Ishikawa (cell line): ENCODE results near the gene PTPN14.

ENCODE experiments used
- CEBPB ChIP-seq: IDR thresholded peaks from 2 replicates; pipeline ENCODE4 v1.6.1; 2012
- CREB1 ChIP-seq: IDR thresholded peaks from 2 replicates; pipeline ENCODE4 v1.6.1; 2012; ENCODE audit warnings: low read depth
- EGR1 ChIP-seq: IDR thresholded peaks from 2 replicates; pipeline ENCODE4 v1.6.1; 2012
- EP300 ChIP-seq: IDR thresholded peaks from 2 replicates; pipeline ENCODE4 v1.6.1; 2012; ENCODE audit warnings: borderline replicate concordance
- FOXM1 ChIP-seq: IDR thresholded peaks from 2 replicates; pipeline ENCODE4 v1.6.1; 2012; ENCODE audit warnings: low read depth, borderline replicate concordance
- NFIC ChIP-seq: IDR thresholded peaks from 2 replicates; pipeline ENCODE4 v1.6.1; 2012
- RAD21 ChIP-seq: IDR thresholded peaks from 2 replicates; pipeline ENCODE4 v1.6.1; 2012; ENCODE audit warnings: low read depth
- TAF1 ChIP-seq: IDR thresholded peaks from 2 replicates; pipeline ENCODE4 v1.6.1; 2012; ENCODE audit warnings: low read depth, mild to moderate bottlenecking
- TCF12 ChIP-seq: IDR thresholded peaks from 2 replicates; pipeline ENCODE4 v1.6.1; 2012; ENCODE audit warnings: low read depth
- TEAD4 ChIP-seq: IDR thresholded peaks from 2 replicates; pipeline ENCODE4 v1.6.1; 2012
- YY1 ChIP-seq: IDR thresholded peaks from 2 replicates; pipeline ENCODE4 v1.6.1; 2012; ENCODE audit warnings: low read depth
- ZBTB7A ChIP-seq: IDR thresholded peaks from 2 replicates; pipeline ENCODE4 v1.6.1; 2012; ENCODE audit warnings: low read depth
- TF ChIP-seq, protein P1 (sequence below): IDR thresholded peaks from 2 replicates; pipeline ENCODE4 v1.6.1; 2012; ENCODE audit warnings: low read depth, mild to moderate bottlenecking
- TF ChIP-seq, protein P2 (sequence below): IDR thresholded peaks from 2 replicates; pipeline ENCODE4 v1.6.1; 2012

DNA sequence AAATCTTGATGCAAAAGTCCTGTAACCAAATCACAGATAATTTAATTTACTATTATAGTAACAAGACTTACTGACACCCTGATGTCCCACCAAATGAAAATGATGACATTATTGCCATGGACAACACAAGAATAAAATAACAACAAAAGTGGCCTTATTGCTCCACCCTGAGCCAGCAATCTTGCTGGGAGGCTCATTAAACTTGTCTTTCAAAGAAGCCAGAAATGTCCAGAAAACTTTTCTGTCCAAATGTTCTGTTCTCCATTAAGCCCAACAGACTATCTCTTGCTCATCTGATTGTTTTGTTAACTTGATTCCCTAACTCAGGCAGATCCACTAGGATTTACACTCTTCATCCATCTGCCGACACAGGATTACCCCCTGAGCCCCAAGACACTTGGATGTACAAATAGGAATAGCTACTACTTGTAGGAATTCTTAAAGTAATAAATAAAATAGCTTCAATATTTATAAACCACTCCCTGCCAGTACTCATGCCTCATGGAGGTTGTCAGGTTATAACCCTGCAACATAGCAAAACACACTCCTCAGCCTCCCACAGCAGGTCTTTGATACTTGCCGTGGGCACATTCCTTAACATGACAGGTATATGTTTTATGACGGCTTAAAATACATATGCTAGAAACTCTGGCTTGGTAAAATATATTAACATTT is 84.9 kb downstream of the PTPN14 start:
- TF ChIP-seq EP300 (no peak), RAD21 (no peak), YY1 (no peak), FOXM1 (no peak), CREB1 (no peak), ZBTB7A (no peak), CEBPB (no peak), TEAD4 (no peak), EGR1 (no peak), TAF1 (no peak), TCF12 (no peak), NFIC (no peak)
- TF ChIP-seq, protein P1, sequence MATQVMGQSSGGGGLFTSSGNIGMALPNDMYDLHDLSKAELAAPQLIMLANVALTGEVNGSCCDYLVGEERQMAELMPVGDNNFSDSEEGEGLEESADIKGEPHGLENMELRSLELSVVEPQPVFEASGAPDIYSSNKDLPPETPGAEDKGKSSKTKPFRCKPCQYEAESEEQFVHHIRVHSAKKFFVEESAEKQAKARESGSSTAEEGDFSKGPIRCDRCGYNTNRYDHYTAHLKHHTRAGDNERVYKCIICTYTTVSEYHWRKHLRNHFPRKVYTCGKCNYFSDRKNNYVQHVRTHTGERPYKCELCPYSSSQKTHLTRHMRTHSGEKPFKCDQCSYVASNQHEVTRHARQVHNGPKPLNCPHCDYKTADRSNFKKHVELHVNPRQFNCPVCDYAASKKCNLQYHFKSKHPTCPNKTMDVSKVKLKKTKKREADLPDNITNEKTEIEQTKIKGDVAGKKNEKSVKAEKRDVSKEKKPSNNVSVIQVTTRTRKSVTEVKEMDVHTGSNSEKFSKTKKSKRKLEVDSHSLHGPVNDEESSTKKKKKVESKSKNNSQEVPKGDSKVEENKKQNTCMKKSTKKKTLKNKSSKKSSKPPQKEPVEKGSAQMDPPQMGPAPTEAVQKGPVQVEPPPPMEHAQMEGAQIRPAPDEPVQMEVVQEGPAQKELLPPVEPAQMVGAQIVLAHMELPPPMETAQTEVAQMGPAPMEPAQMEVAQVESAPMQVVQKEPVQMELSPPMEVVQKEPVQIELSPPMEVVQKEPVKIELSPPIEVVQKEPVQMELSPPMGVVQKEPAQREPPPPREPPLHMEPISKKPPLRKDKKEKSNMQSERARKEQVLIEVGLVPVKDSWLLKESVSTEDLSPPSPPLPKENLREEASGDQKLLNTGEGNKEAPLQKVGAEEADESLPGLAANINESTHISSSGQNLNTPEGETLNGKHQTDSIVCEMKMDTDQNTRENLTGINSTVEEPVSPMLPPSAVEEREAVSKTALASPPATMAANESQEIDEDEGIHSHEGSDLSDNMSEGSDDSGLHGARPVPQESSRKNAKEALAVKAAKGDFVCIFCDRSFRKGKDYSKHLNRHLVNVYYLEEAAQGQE, result no peak
- TF ChIP-seq, protein P2, sequence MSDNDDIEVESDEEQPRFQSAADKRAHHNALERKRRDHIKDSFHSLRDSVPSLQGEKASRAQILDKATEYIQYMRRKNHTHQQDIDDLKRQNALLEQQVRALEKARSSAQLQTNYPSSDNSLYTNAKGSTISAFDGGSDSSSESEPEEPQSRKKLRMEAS, result 0 out of 2 replicates have a peak, but pooled peaks have one; percentile 8
